Activated CD4-positive, alpha-beta memory T cell treated with anti-CD3 and anti-CD28 coated beads, Interleukin-2, amount 10 ng/mL, durations not matched to agents 7 days and 5 days (primary cell): ENCODE data around the gene LRCH1. TPM values are rescaled to one million over a fixed set of nuclear protein-coding genes. Genes with fewer than 3 reads are reported as not detected.
A peak's percentile ranks its signal among the peaks of the same experiment; 100 is the strongest.
"Not testable (repeated sequence)": the region's sequence is repeated elsewhere in the genome, so short reads cannot be mapped to it uniquely, and the experiment has no call there.

ENCODE experiments used
- CTCF ChIA-PET: fragments of 350-600 bp; sonication (Branson Sonifier 250); formaldehyde crosslinking; loops from one replicate; lab custom pipeline; 2021; ENCODE audit warnings: antibody characterized with exemption, inconsistent platforms; lab: Charles Lee
- POLR2A ChIA-PET: fragments of 350-600 bp; sonication (Branson Sonifier 250); formaldehyde crosslinking; loops from one replicate; lab custom pipeline; 2021; ENCODE audit warnings: antibody characterized with exemption; lab: Charles Lee
- DNase-seq: peaks from one replicate; pipeline ENCODE4 v3.0.0-alpha.2; 2020
- H3K27ac Mint-ChIP-seq: one replicate; pipeline ENCODE4 v1.8.0; 2021; ENCODE audit warnings: mild to moderate bottlenecking, mixed read lengths
- H3K27me3 Mint-ChIP-seq: one replicate; pipeline ENCODE4 v1.8.0; 2021; ENCODE audit warnings: mixed read lengths
- H3K36me3 Mint-ChIP-seq: one replicate; pipeline ENCODE4 v1.8.0; 2021; ENCODE audit warnings: low read depth, mixed read lengths
- H3K4me1 Mint-ChIP-seq: one replicate; pipeline ENCODE4 v1.8.0; 2021; ENCODE audit warnings: mixed read lengths
- H3K4me3 Mint-ChIP-seq: one replicate; pipeline ENCODE4 v1.8.0; 2021; ENCODE audit warnings: mild to moderate bottlenecking, mixed read lengths
- H3K9me3 Mint-ChIP-seq: one replicate; pipeline ENCODE4 v1.8.0; 2021; ENCODE audit warnings: mixed read lengths
- total RNA-seq, 2 experiments: library from RNA; stranded (reverse); gene quantifications; one replicate each; pipeline ENCODE4 v1.2.3, GENCODE V29; 2021

Gene LRCH1
- 10 to 100 TPM; 17.1 TPM for total RNA-seq

- Mint-ChIP-seq H3K4me1 (peaks cover 43% of the 10 kb centered on the region), H3K27me3 (peaks cover 4% of the 10 kb centered on the region), H3K9me3 (no peaks in the 10 kb centered on the region), H3K27ac (peak within 1 kb of the TSS; percentile 75), H3K4me3 (peak within 1 kb of the TSS; percentile 92), H3K36me3 (no peaks in the 10 kb centered on the region)
- peak; percentile 88 for DNase-seq
- ChIA-PET CTCF (interaction anchor here (0.9 to 6.6 kb wide), 12 partner anchors 12 to 341 kb away, joined by 3 to 67 read pairs (median 5); no protein-coding TSS in a partner anchor), POLR2A (interaction anchor here (1.0 to 1.7 kb wide), 2 partner anchors 127 to 168 kb away, joined by 3 to 6 read pairs; no protein-coding TSS in a partner anchor)
These were observed at the start of gene LRCH1 for GRCh38 chr13:46552889-46553520. LRCH1 (plus strand) TSS chr13:46553170; CDS start chr13:46553397, 227 bp downstream.

- H3K4me1 Mint-ChIP-seq: no peaks in the 10 kb centered on the region
- peaks cover 18% of the 10 kb centered on the region for H3K27me3 Mint-ChIP-seq
- H3K9me3 Mint-ChIP-seq: no peaks in the 10 kb centered on the region
- POLR2A ChIA-PET: no interaction called here
- no peak overlapping the region for H3K4me3 Mint-ChIP-seq
- CTCF ChIA-PET: no interaction called here
- no peak overlapping the region for H3K27ac Mint-ChIP-seq
- no peaks in the 10 kb centered on the region for H3K36me3 Mint-ChIP-seq
- DNase-seq: no peak
These were observed 48.9 kb upstream of the LRCH1 start for GRCh38 chr13:46504036-46504435.

- ChIA-PET CTCF (interaction anchor here (0.7 kb wide), 1 partner anchor 311 kb away, joined by 3 read pairs; no protein-coding TSS in a partner anchor), POLR2A (no interaction called here)
- no peaks in the 10 kb centered on the region for H3K9me3 Mint-ChIP-seq
- no peak for DNase-seq
- H3K27me3 Mint-ChIP-seq: peaks cover 17% of the 10 kb centered on the region
- H3K36me3 Mint-ChIP-seq: no peaks in the 10 kb centered on the region
- H3K4me1 Mint-ChIP-seq: no peaks in the 10 kb centered on the region
- no peak overlapping the region for H3K27ac Mint-ChIP-seq
- no peak overlapping the region for H3K4me3 Mint-ChIP-seq
These were observed 45.0 kb upstream of the LRCH1 start for GRCh38 chr13:46507981-46508380.

GRCh38 chr13:46509981-46510380, 43.0 kb upstream of the LRCH1 start:
- Mint-ChIP-seq H3K36me3 (no peaks in the 10 kb centered on the region), H3K9me3 (no peaks in the 10 kb centered on the region), H3K4me3 (no peak overlapping the region), H3K27ac (no peak overlapping the region), H3K27me3 (peaks cover 22% of the 10 kb centered on the region), H3K4me1 (no peaks in the 10 kb centered on the region)
- DNase-seq: no peak
- ChIA-PET POLR2A (no interaction called here), CTCF (no interaction called here)

- Mint-ChIP-seq H3K27ac (no peak overlapping the region), H3K4me3 (no peak overlapping the region), H3K27me3 (peaks cover 23% of the 10 kb centered on the region), H3K36me3 (no peaks in the 10 kb centered on the region), H3K9me3 (no peaks in the 10 kb centered on the region), H3K4me1 (no peaks in the 10 kb centered on the region)
- CTCF ChIA-PET: no interaction called here
- DNase-seq: no peak
- POLR2A ChIA-PET: no interaction called here
These were observed 37.2 kb upstream of the LRCH1 start for GRCh38 chr13:46515803-46516202.

- H3K4me3 Mint-ChIP-seq: no peak overlapping the region
- no peak for DNase-seq
- ChIA-PET CTCF (no interaction called here), POLR2A (no interaction called here)
- peaks cover 23% of the 10 kb centered on the region for H3K27me3 Mint-ChIP-seq
- H3K27ac Mint-ChIP-seq: no peak overlapping the region
- no peaks in the 10 kb centered on the region for H3K36me3 Mint-ChIP-seq
- no peaks in the 10 kb centered on the region for H3K9me3 Mint-ChIP-seq
- no peaks in the 10 kb centered on the region for H3K4me1 Mint-ChIP-seq
These were observed 36.2 kb upstream of the LRCH1 start for GRCh38 chr13:46516599-46517338.

- DNase-seq, H3K4me3 Mint-ChIP-seq, H3K27ac Mint-ChIP-seq, H3K36me3 Mint-ChIP-seq, POLR2A ChIA-PET, CTCF ChIA-PET, H3K4me1 Mint-ChIP-seq, H3K9me3 Mint-ChIP-seq: not testable (repeated sequence)
- peaks cover 26% of the 10 kb centered on the region for H3K27me3 Mint-ChIP-seq
These were observed 35.2 kb upstream of the LRCH1 start for GRCh38 chr13:46517748-46518147.

- H3K36me3 Mint-ChIP-seq: no peaks in the 10 kb centered on the region
- H3K27ac Mint-ChIP-seq: no peak overlapping the region
- ChIA-PET CTCF (no interaction called here), POLR2A (no interaction called here)
- peaks cover 25% of the 10 kb centered on the region for H3K27me3 Mint-ChIP-seq
- DNase-seq: no peak
- H3K4me1 Mint-ChIP-seq: no peaks in the 10 kb centered on the region
- H3K9me3 Mint-ChIP-seq: no peaks in the 10 kb centered on the region
- no peak overlapping the region for H3K4me3 Mint-ChIP-seq
These were observed 33.8 kb upstream of the LRCH1 start for GRCh38 chr13:46519182-46519581.

- Mint-ChIP-seq H3K27ac (no peak overlapping the region), H3K9me3 (no peaks in the 10 kb centered on the region), H3K4me1 (no peaks in the 10 kb centered on the region), H3K4me3 (no peak overlapping the region), H3K27me3 (peaks cover 29% of the 10 kb centered on the region), H3K36me3 (no peaks in the 10 kb centered on the region)
- CTCF ChIA-PET: no interaction called here
- POLR2A ChIA-PET: no interaction called here
- no peak for DNase-seq
These were observed 32.8 kb upstream of the LRCH1 start for GRCh38 chr13:46520166-46520565.

GRCh38 chr13:46521486-46521885, 31.5 kb upstream of the LRCH1 start:
- Mint-ChIP-seq H3K4me3 (no peak overlapping the region), H3K27ac (no peak overlapping the region), H3K9me3 (no peaks in the 10 kb centered on the region), H3K36me3 (no peaks in the 10 kb centered on the region), H3K4me1 (no peaks in the 10 kb centered on the region), H3K27me3 (peaks cover 31% of the 10 kb centered on the region)
- no peak for DNase-seq
- CTCF ChIA-PET: no interaction called here
- POLR2A ChIA-PET: no interaction called here

GRCh38 chr13:46521921-46522747, 30.8 kb upstream of the LRCH1 start:
- peaks cover 31% of the 10 kb centered on the region for H3K27me3 Mint-ChIP-seq
- DNase-seq: no peak
- no peaks in the 10 kb centered on the region for H3K36me3 Mint-ChIP-seq
- no peak overlapping the region for H3K27ac Mint-ChIP-seq
- H3K4me3 Mint-ChIP-seq: no peak overlapping the region
- POLR2A ChIA-PET: no interaction called here
- no peaks in the 10 kb centered on the region for H3K9me3 Mint-ChIP-seq
- CTCF ChIA-PET: no interaction called here
- peaks cover 4% of the 10 kb centered on the region for H3K4me1 Mint-ChIP-seq

GRCh38 chr13:46522748-46523030, 30.3 kb upstream of the LRCH1 start:
- peaks cover 4% of the 10 kb centered on the region for H3K4me1 Mint-ChIP-seq
- no peak overlapping the region for H3K4me3 Mint-ChIP-seq
- DNase-seq: no peak
- H3K27ac Mint-ChIP-seq: no peak overlapping the region
- CTCF ChIA-PET: no interaction called here
- H3K27me3 Mint-ChIP-seq: peaks cover 28% of the 10 kb centered on the region
- H3K9me3 Mint-ChIP-seq: no peaks in the 10 kb centered on the region
- POLR2A ChIA-PET: no interaction called here
- no peaks in the 10 kb centered on the region for H3K36me3 Mint-ChIP-seq
